OCI-LY3 (cell line): ENCODE results near the gene FZR1.

Experiments
- H2AFZ ChIP-seq: fragments of 200-600, 300-600 bp; shearing (Covaris generic); 2 replicates; pipeline ENCODE4 v1.6.0; 2014; ENCODE audit warnings: antibody characterized with exemption, low read depth, low read length
- H3K27ac ChIP-seq: fragments of 200-600, 300-600 bp; sonication (generic); 2 replicates; pipeline ENCODE4 v1.5.1; 2014; ENCODE audit warnings: mild to moderate bottlenecking, low read length, moderate library complexity, mixed read lengths
- H3K27me3 ChIP-seq: fragments of 200-600, 300-600 bp; sonication (generic); 2 replicates; pipeline ENCODE4 v1.6.1; 2014; ENCODE audit warnings: low read depth, low read length, mixed read lengths
- H3K36me3 ChIP-seq: fragments of 200-600, 300-600 bp; sonication (generic); replicated peaks from 2 replicates; pipeline ENCODE3; 2014; ENCODE audit warnings: low read depth, low read length, mixed read lengths
- H3K4me1 ChIP-seq: fragments of 300-600, 200-600 bp; sonication (generic); 2 replicates; pipeline ENCODE4 v1.6.1; 2014; ENCODE audit warnings: low read length, mixed read lengths
- H3K4me2 ChIP-seq: fragments of 200-600, 300-600 bp; sonication (generic); 2 replicates; pipeline ENCODE4 v1.6.1; 2014; ENCODE audit warnings: low read length, mixed read lengths
- H3K4me3 ChIP-seq: fragments of 300-600, 200-600 bp; sonication (generic); 2 replicates; pipeline ENCODE4 v1.5.1; 2014; ENCODE audit warnings: antibody characterized with exemption, mild to moderate bottlenecking, low read length, moderate library complexity
- H3K79me2 ChIP-seq: fragments of 300-600, 200-600 bp; shearing (Covaris generic); 2 replicates; pipeline ENCODE4 v1.6.1; 2014; ENCODE audit warnings: mild to moderate bottlenecking, low read length, mixed read lengths
- H3K9ac ChIP-seq: fragments of 300-600, 200-600 bp; shearing (Covaris generic); 2 replicates; pipeline ENCODE4 v1.6.0; 2014; ENCODE audit warnings: mild to moderate bottlenecking, low read length, moderate library complexity
- H3K9me3 ChIP-seq: fragments of 200-600, 300-600 bp; shearing (Covaris generic); 2 replicates; pipeline ENCODE4 v1.6.1; 2014; ENCODE audit warnings: low read length, mixed read lengths; ENCODE audit not compliant: insufficient read depth
- H4K20me1 ChIP-seq: fragments of 200-600, 300-600 bp; sonication (generic); 2 replicates; pipeline ENCODE4 v1.6.1; 2016; ENCODE audit warnings: low read length, mixed read lengths; ENCODE audit not compliant: insufficient read depth
- EZH2phosphoT487 ChIP-seq: fragments of 200-600 bp; shearing (Covaris generic); IDR thresholded peaks from 2 replicates; pipeline ENCODE4 v1.6.1; 2018; ENCODE audit warnings: antibody characterized with exemption, mixed run types, low read depth
- TF ChIP-seq, protein P1 (sequence below): fragments of 200-600, 300-600 bp; sonication (generic); IDR thresholded peaks from 2 replicates; pipeline ENCODE4 v1.5.1; 2014; ENCODE audit warnings: antibody characterized with exemption, low read length, low read depth

The FZR1 gene

DNA sequence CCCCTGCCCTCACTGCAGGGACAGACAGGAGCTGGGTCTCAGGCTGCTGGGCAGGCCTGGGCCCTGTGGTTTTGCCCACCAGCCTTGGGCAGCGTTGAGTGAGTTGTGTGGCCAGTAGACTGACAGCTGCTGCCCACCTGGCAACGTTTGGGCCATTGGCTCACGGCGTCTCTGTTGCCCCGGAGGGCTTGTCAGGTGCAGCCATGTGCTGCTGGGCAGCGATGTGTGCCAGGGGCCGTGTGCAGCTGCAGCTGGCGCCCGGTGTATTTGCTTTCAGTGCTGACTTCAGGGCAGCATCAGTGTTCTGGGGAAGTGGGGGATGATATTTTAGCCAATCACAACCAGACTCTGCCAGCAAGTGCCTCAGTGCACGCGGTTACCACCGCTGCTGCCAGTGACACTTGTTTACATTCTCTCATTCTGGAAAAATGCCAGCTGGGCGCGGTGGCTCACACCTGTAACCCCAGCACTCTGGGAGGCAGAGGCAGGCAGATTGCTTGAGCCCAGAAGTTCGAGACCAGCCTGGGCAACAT lies 10.6 kb downstream of the FZR1 start:
- H3K9me3 ChIP-seq = no peaks in the 10 kb centered on the region
- H3K79me2 ChIP-seq = peaks cover 85% of the 10 kb centered on the region

DNA sequence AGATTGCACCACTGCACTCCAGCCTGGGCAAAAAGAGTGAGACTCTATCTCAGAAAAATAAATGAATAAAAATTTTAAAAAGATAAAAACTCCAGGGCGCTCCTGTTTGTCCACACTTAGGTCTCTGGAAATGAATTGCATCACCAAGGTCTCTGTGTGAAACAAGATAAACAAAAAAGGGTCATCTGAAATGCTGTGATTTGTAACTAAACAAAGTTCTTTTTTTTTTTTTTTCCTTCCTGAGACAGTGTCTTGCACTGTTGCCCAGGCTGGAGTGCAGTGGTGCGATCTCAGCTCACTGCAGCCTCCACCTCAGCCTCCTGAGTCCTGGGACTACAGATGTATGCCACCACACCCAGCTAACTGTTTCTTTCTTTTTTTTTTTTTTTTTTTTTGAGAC lies 11.5 kb downstream of the FZR1 start:
- Histone ChIP-seq H4K20me1 (peaks cover 83% of the 10 kb centered on the region), H2AFZ (no peak overlapping the region), H3K4me2 (no peak overlapping the region), H3K79me2 (peaks cover 85% of the 10 kb centered on the region), H3K4me3 (no peak overlapping the region), H3K27me3 (no peaks in the 10 kb centered on the region), H3K9ac (no peak overlapping the region), H3K36me3 (peaks cover 19% of the 10 kb centered on the region), H3K27ac (no peak overlapping the region), H3K4me1 (peaks cover 4% of the 10 kb centered on the region; the same call in 1 of the 2 replicates), H3K9me3 (no peaks in the 10 kb centered on the region)
- no peak for TF ChIP-seq EZH2phosphoT487
- TF ChIP-seq, protein P1, sequence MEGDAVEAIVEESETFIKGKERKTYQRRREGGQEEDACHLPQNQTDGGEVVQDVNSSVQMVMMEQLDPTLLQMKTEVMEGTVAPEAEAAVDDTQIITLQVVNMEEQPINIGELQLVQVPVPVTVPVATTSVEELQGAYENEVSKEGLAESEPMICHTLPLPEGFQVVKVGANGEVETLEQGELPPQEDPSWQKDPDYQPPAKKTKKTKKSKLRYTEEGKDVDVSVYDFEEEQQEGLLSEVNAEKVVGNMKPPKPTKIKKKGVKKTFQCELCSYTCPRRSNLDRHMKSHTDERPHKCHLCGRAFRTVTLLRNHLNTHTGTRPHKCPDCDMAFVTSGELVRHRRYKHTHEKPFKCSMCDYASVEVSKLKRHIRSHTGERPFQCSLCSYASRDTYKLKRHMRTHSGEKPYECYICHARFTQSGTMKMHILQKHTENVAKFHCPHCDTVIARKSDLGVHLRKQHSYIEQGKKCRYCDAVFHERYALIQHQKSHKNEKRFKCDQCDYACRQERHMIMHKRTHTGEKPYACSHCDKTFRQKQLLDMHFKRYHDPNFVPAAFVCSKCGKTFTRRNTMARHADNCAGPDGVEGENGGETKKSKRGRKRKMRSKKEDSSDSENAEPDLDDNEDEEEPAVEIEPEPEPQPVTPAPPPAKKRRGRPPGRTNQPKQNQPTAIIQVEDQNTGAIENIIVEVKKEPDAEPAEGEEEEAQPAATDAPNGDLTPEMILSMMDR = no peak

More for the DNA sequence above, 10.6 kb downstream of the FZR1 start:
- Histone ChIP-seq H3K4me1 (peaks cover 4% of the 10 kb centered on the region; the same call in 1 of the 2 replicates), H3K27ac (no peak overlapping the region), H3K9ac (no peak overlapping the region), H4K20me1 (peaks cover 85% of the 10 kb centered on the region), H3K27me3 (no peaks in the 10 kb centered on the region), H3K4me2 (no peak overlapping the region), H3K36me3 (peaks cover 15% of the 10 kb centered on the region), H2AFZ (no peak overlapping the region), H3K4me3 (no peak overlapping the region)
- TF ChIP-seq, protein P1 = no peak
- TF ChIP-seq EZH2phosphoT487 = no peak

DNA sequence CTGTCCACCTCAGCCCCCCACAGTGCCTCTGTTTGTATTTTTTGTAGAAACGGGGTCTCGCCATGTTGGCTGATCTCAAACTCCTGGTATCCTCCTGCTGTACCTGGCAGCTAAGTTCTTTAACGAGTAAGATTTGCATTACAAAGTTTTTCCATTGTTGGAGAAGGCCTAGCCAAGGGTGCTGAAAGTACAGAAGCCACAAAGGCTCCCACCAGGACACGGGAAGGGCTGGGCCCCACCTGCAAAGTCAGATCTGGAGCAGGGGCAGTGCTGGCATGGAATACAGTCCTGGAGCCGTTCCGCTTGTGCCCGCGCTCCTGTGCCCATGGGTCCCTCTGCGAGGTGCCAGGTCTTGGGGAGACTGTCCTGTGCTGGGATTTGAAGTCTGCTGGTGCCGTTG lies 12.1 kb downstream of the FZR1 start:
- peaks cover 77% of the 10 kb centered on the region for H4K20me1 ChIP-seq
- no peaks in the 10 kb centered on the region for H3K9me3 ChIP-seq
- no peak overlapping the region for H3K27ac ChIP-seq
- no peak overlapping the region for H3K4me2 ChIP-seq
- H3K36me3 ChIP-seq = peaks cover 19% of the 10 kb centered on the region
- peaks cover 78% of the 10 kb centered on the region for H3K79me2 ChIP-seq
- peaks cover 4% of the 10 kb centered on the region; the same call in 1 of the 2 replicates for H3K4me1 ChIP-seq
- TF ChIP-seq, protein P1 = no peak
- no peak for TF ChIP-seq EZH2phosphoT487
- H3K4me3 ChIP-seq = no peak overlapping the region
- H3K9ac ChIP-seq = no peak overlapping the region
- H3K27me3 ChIP-seq = no peaks in the 10 kb centered on the region
- H2AFZ ChIP-seq = no peak overlapping the region

DNA sequence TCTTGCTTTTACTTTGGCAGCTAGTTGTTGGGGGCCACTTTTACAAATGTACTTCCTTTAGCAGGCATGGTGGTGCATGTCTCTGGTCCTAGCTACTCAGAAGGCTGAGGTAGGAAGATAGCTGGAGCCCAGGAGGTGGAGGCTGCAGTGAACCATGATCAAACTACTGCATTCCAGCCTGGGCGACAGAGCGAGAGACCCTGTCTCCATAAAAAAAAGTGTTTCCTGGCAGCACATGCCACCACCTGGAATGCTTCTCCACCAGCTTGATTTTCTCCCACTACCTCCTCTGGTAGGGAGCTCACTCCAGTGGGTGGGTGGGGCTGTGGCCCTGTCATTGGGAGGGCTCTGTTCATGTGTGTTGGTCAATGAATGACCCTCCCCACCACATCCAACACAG lies 12.5 kb downstream of the FZR1 start:
- H3K36me3 ChIP-seq = peaks cover 19% of the 10 kb centered on the region
- H4K20me1 ChIP-seq = peaks cover 76% of the 10 kb centered on the region
- no peaks in the 10 kb centered on the region for H3K27me3 ChIP-seq
- no peak overlapping the region for H3K4me2 ChIP-seq
- no peaks in the 10 kb centered on the region for H3K9me3 ChIP-seq
- H3K9ac ChIP-seq = no peak overlapping the region
- no peak overlapping the region for H2AFZ ChIP-seq
- no peak overlapping the region for H3K27ac ChIP-seq
- no peak overlapping the region for H3K4me3 ChIP-seq
- TF ChIP-seq EZH2phosphoT487 = no peak
- TF ChIP-seq, protein P1 = no peak
- H3K79me2 ChIP-seq = peaks cover 74% of the 10 kb centered on the region
- peaks cover 4% of the 10 kb centered on the region; the same call in 1 of the 2 replicates for H3K4me1 ChIP-seq
